Measurements from ENCODE around the gene CSKMT. TPM values are rescaled to one million over a fixed set of nuclear protein-coding genes. Genes with fewer than 3 reads are reported as not detected.
"Not testable (repeated sequence)": the region's sequence is repeated elsewhere in the genome, so short reads cannot be mapped to it uniquely, and the experiment has no call there.

The CSKMT gene
- total RNA-seq, 2 experiments from 2014 or later: 17.8 to 18.8 TPM

DNA sequence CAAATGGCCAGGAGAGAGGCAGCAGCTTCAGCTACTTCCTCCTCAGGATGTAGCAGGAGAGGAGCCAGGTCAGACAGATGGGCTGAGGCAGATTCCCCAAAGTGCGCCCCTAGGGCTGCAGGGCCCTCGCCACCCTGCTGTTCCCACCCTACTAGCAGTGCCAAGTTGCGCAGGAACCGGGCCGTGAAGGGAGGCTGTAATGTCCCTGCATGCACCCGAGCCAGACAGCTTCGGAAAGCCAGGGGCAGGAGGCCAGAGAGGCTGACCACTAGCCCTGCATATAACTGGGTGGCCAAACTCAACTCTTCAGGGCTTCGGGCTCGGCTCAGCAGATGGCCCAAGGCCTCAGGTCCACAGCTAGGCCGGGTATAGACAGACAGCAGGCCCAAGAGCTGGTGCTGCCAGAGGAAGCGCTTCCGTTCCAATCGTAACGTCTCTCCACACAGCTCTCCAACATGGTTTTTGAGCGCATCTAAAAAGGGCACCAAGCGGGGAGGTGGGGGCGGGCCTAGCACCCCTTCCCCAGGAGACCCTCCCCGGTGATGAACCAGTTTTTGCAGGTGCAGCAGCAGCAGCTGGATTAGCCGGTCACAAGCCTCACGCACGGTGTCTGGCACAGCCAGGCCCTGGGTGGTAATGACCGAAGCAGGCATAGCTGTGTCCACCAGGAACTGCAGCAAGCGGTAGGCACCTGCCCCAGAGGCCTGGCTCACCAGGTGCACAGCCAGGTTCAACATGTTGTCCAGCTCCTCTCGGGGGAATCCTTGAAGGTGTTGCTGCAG, 16.7 kb upstream of the CSKMT start:
- H3K4me3 Mint-ChIP-seq: peak overlapping the region; percentile 11
- H3K36me3 Mint-ChIP-seq (ENCODE audit: low read depth): peaks cover 33% of the 10 kb centered on the region
- intact Hi-C loops (cut with DNase I, micrococcal nuclease): no loop called here
- H3K36me3 ChIP-seq (ENCODE audit: insufficient read depth, low read length): peaks cover 38% of the 10 kb centered on the region
- no peak overlapping the region for H3K4me3 ChIP-seq (ENCODE audit: low read length)
- DNase-seq: no peak
- peaks cover 33% of the 10 kb centered on the region for H3K4me1 Mint-ChIP-seq (ENCODE audit: low read depth)
- H3K27me3 Mint-ChIP-seq: no peaks in the 10 kb centered on the region
- no peaks in the 10 kb centered on the region for H3K9me3 ChIP-seq (ENCODE audit: control insufficient read depth in 1 of 2, insufficient read depth in 1 of 2, low read length in 2 of 2)
- ChIA-PET CTCF (interaction anchor here (1.0 kb wide), 1 partner anchor 233 kb away, joined by 3 read pairs; the partner anchor contains the start of gene SLC3A2), POLR2A (interaction anchor here (0.6 to 7.0 kb wide), 8 partner anchors 15 to 79 kb away, joined by 3 to 77 read pairs (median 5); partner anchors contain the start of genes C11orf98, CSKMT, EEF1G and HNRNPUL2)
- no peaks in the 10 kb centered on the region for H3K9me3 Mint-ChIP-seq
- TF ChIP-seq, protein P1, sequence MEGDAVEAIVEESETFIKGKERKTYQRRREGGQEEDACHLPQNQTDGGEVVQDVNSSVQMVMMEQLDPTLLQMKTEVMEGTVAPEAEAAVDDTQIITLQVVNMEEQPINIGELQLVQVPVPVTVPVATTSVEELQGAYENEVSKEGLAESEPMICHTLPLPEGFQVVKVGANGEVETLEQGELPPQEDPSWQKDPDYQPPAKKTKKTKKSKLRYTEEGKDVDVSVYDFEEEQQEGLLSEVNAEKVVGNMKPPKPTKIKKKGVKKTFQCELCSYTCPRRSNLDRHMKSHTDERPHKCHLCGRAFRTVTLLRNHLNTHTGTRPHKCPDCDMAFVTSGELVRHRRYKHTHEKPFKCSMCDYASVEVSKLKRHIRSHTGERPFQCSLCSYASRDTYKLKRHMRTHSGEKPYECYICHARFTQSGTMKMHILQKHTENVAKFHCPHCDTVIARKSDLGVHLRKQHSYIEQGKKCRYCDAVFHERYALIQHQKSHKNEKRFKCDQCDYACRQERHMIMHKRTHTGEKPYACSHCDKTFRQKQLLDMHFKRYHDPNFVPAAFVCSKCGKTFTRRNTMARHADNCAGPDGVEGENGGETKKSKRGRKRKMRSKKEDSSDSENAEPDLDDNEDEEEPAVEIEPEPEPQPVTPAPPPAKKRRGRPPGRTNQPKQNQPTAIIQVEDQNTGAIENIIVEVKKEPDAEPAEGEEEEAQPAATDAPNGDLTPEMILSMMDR (IDR thresholded peaks at IDR 0.05): no peak
- ATAC-seq (ENCODE audit: poor library complexity): no peak
- H3K4me1 ChIP-seq (ENCODE audit: insufficient read depth, low read length): peaks cover 50% of the 10 kb centered on the region
- H3K27ac Mint-ChIP-seq: no peak overlapping the region
- no peak overlapping the region for H3K27ac ChIP-seq (ENCODE audit: low read depth in 1 of 2, low read length in 2 of 2)
- H3K27me3 ChIP-seq (ENCODE audit: control insufficient read depth in 1 of 2, insufficient read depth in 2 of 2, low read length in 2 of 2): no peaks in the 10 kb centered on the region

GRCh38 chr11:62648967-62649364, 16.1 kb upstream of the CSKMT start:
- ATAC-seq (ENCODE audit: poor library complexity) (no peak), DNase-seq (no peak)
- peak overlapping the region; percentile 7 for H3K4me3 Mint-ChIP-seq
- H3K36me3 ChIP-seq (ENCODE audit: insufficient read depth, low read length): peaks cover 35% of the 10 kb centered on the region
- H3K27ac ChIP-seq (ENCODE audit: low read depth in 1 of 2, low read length in 2 of 2): no peak overlapping the region
- CTCF ChIA-PET: interaction anchor here (1.0 kb wide), 1 partner anchor 232 kb away, joined by 3 read pairs; the partner anchor contains the start of gene SLC3A2
- no peaks in the 10 kb centered on the region for H3K27me3 ChIP-seq (ENCODE audit: control insufficient read depth in 1 of 2, insufficient read depth in 2 of 2, low read length in 2 of 2)
- intact Hi-C loops (cut with DNase I, micrococcal nuclease): no loop called here
- no peaks in the 10 kb centered on the region for H3K9me3 ChIP-seq (ENCODE audit: control insufficient read depth in 1 of 2, insufficient read depth in 1 of 2, low read length in 2 of 2)
- TF ChIP-seq, protein P1 (IDR thresholded peaks at IDR 0.05): no peak
- no peak overlapping the region for H3K27ac Mint-ChIP-seq
- POLR2A ChIA-PET: interaction anchor here (0.8 to 7.0 kb wide), 6 partner anchors 14 to 192 kb away, joined by 3 to 77 read pairs (median 5); partner anchors contain the start of genes C11orf98, CSKMT, ROM1 and TUT1
- peaks cover 36% of the 10 kb centered on the region for H3K36me3 Mint-ChIP-seq (ENCODE audit: low read depth)
- H3K9me3 Mint-ChIP-seq: no peaks in the 10 kb centered on the region
- peaks cover 54% of the 10 kb centered on the region for H3K4me1 ChIP-seq (ENCODE audit: insufficient read depth, low read length)
- no peaks in the 10 kb centered on the region for H3K27me3 Mint-ChIP-seq
- peaks cover 36% of the 10 kb centered on the region for H3K4me1 Mint-ChIP-seq (ENCODE audit: low read depth)
- H3K4me3 ChIP-seq (ENCODE audit: low read length): no peak overlapping the region

DNA sequence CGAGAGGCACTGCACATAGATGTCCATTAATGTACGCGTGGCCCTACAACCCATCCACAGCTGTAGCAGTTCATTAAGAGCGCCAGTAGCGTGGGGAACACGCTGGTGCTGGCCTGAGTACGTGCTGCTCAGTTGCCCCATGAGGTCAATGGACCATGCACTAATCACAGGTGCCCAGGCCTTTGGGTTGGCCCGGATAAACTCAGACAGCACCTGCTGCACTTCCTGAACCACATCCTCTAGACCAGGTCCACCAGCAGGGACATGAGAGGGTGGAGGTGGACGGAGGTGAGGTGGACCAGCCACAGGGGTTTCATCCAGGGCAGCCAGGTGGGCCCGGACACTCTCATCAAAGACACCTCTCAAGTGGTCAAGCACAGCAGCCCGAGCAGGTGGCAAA, 15.6 kb upstream of the CSKMT start:
- POLR2A ChIA-PET: interaction anchor here (0.9 to 7.0 kb wide), 4 partner anchors 16 to 192 kb away, joined by 4 to 77 read pairs (median 6); partner anchors contain the start of genes C11orf98, CSKMT and TUT1
- CTCF ChIA-PET: no interaction called here
- Mint-ChIP-seq H3K27ac (no peak overlapping the region), H3K4me3 (peak overlapping the region; percentile 7), H3K27me3 (no peaks in the 10 kb centered on the region), H3K4me1 (ENCODE audit: low read depth) (peaks cover 36% of the 10 kb centered on the region), H3K9me3 (no peaks in the 10 kb centered on the region), H3K36me3 (ENCODE audit: low read depth) (peaks cover 36% of the 10 kb centered on the region)
- H3K27me3 ChIP-seq (ENCODE audit: control insufficient read depth in 1 of 2, insufficient read depth in 2 of 2, low read length in 2 of 2): no peaks in the 10 kb centered on the region
- intact Hi-C loops (cut with DNase I, micrococcal nuclease): no loop called here
- H3K4me3 ChIP-seq (ENCODE audit: low read length): no peak overlapping the region
- H3K9me3 ChIP-seq (ENCODE audit: control insufficient read depth in 1 of 2, insufficient read depth in 1 of 2, low read length in 2 of 2): no peaks in the 10 kb centered on the region
- H3K36me3 ChIP-seq (ENCODE audit: insufficient read depth, low read length): peaks cover 32% of the 10 kb centered on the region
- TF ChIP-seq, protein P1 (IDR thresholded peaks at IDR 0.05): no peak
- H3K4me1 ChIP-seq (ENCODE audit: insufficient read depth, low read length): peaks cover 51% of the 10 kb centered on the region
- DNase-seq (no peak), ATAC-seq (ENCODE audit: poor library complexity) (no peak)
- H3K27ac ChIP-seq (ENCODE audit: low read depth in 1 of 2, low read length in 2 of 2): no peak overlapping the region

GRCh38 chr11:62650283-62650682, 14.8 kb upstream of the CSKMT start:
- H3K4me3 Mint-ChIP-seq; H3K9me3 ChIP-seq (ENCODE audit: control insufficient read depth in 1 of 2, insufficient read depth in 1 of 2, low read length in 2 of 2); DNase-seq; H3K9me3 Mint-ChIP-seq; H3K27ac Mint-ChIP-seq; H3K27me3 ChIP-seq (ENCODE audit: control insufficient read depth in 1 of 2, insufficient read depth in 2 of 2, low read length in 2 of 2); H3K4me3 ChIP-seq (ENCODE audit: low read length); H3K27ac ChIP-seq (ENCODE audit: low read depth in 1 of 2, low read length in 2 of 2); H3K27me3 Mint-ChIP-seq; ATAC-seq (ENCODE audit: poor library complexity): not testable (repeated sequence)
- intact Hi-C loops (cut with DNase I, micrococcal nuclease): loop anchor here in 1 of 2 experiments (5.0 kb wide), 2 partner anchors 38 to 58 kb away; partner anchors contain the start of genes EML3, ROM1 and TUT1
- peaks cover 44% of the 10 kb centered on the region for H3K4me1 ChIP-seq (ENCODE audit: insufficient read depth, low read length)
- ChIA-PET POLR2A (interaction anchor here (1.7 to 7.0 kb wide), 2 partner anchors 15 to 191 kb away, joined by 5 to 77 read pairs; partner anchors contain the start of genes C11orf98 and CSKMT), CTCF (interaction anchor here (0.6 kb wide), 1 partner anchor 57 kb away, joined by 4 read pairs; no protein-coding TSS in a partner anchor)
- peaks cover 26% of the 10 kb centered on the region for H3K36me3 ChIP-seq (ENCODE audit: insufficient read depth, low read length)
- Mint-ChIP-seq H3K4me1 (ENCODE audit: low read depth) (peaks cover 30% of the 10 kb centered on the region), H3K36me3 (ENCODE audit: low read depth) (peaks cover 36% of the 10 kb centered on the region)

All from CD4-positive, alpha-beta T cell (primary cell).